Measurements from ENCODE around the gene FAM76B. TPM values are rescaled to one million over a fixed set of nuclear protein-coding genes. Genes with fewer than 3 reads are reported as not detected.

FAM76B gene
- total RNA-seq (2014; rRNA removed), result 13.3 and 14.9 TPM in 2 replicates
- percentile 84 among the genes with signal in this experiment for Bru-seq, nascent RNA
- percentile 78 among the genes with signal in this experiment for BruChase-seq, experiment 1, labeled RNA remaining after a 6-hour chase
- percentile 86 among the genes with signal in this experiment for BruChase-seq, experiment 2, labeled RNA remaining after a 2-hour chase
- long read RNA-seq, transcript FAM76B-204 (10 exons, 2,546 nt), result minor isoform, 7 of 65 reads
- long read RNA-seq, transcript FAM76B-201 (10 exons, 3,952 nt), result major isoform, 23 of 65 reads
- long read RNA-seq, partial matches to known transcripts, result 12 of 65 reads
- long read RNA-seq, other reads (novel, unspliced or antisense), result 20 of 65 reads

GRCh38 chr11:95789506-95790122, at the start of gene FAM76B:
FAM76B (minus strand) TSS chr11:95789782; CDS start chr11:95789478, 304 bp downstream.
- peak; percentile 79 for ATAC-seq
- Histone ChIP-seq H3F3A (ENCODE audit: low read length, unreplicated experiment) (no peaks in the 10 kb centered on the region), H3K79me2 (ENCODE audit: low read length) (peaks cover 59% of the 10 kb centered on the region), H3K4me2 (ENCODE audit: low read length) (peak within 1 kb of the TSS; percentile 97), H3K9me3 (ENCODE audit: low read length) (no peaks in the 10 kb centered on the region), H4K20me1 (ENCODE audit: low read length) (0 out of 2 replicates have a peak, but pooled peaks cover 4% of the 10 kb centered on the region), H2AFZ (ENCODE audit: low read length) (peak within 1 kb of the TSS; percentile 94), H3K9ac (ENCODE audit: low read length) (peak within 1 kb of the TSS; percentile 89), H3K4me1 (ENCODE audit: insufficient read depth, low read length) (peaks cover 39% of the 10 kb centered on the region), H3K27ac (ENCODE audit: low read length) (peak within 1 kb of the TSS; percentile 87), H3K27me3 (ENCODE audit: low read length) (no peaks in the 10 kb centered on the region), H3K4me3 (ENCODE audit: low read length) (peak within 1 kb of the TSS; percentile 86), H3K36me3 (ENCODE audit: low read depth, low read length) (peaks cover 15% of the 10 kb centered on the region), H3K9me2 (replicated peaks; ENCODE audit: low read length) (no peaks in the 10 kb centered on the region)
- no peak for TF ChIP-seq CTCF (conservative IDR thresholded peaks at IDR 0.05; ENCODE audit: low read depth, low read length)
- no peak for TF ChIP-seq EZH2phosphoT487 (IDR thresholded peaks at IDR 0.05; ENCODE audit: borderline replicate concordance, low read length)
- no peak for TF ChIP-seq EZH2 (IDR thresholded peaks at IDR 0.05; ENCODE audit: low read length, unreplicated experiment)
- intact Hi-C loops (cut with micrococcal nuclease), result loop anchor here (1.0 to 5.0 kb wide), 6 partner anchors 42 to 600 kb away; partner anchors contain the start of genes CCDC82, MTMR2 and SESN3
- no TSS peak for BruUV-seq (replicated peaks)
- POLR2A ChIA-PET (ENCODE audit: unreplicated experiment), result interaction anchor here (0.5 kb wide), 1 partner anchor 635 kb away, joined by 3 read pairs; no protein-coding TSS in a partner anchor
- peak; percentile 100 for DNase-seq
- CTCF ChIA-PET, result interaction anchor here (0.5 to 0.6 kb wide), 3 partner anchors 554 to 722 kb away, joined by 3 to 4 read pairs (median 3); no protein-coding TSS in a partner anchor

- Histone ChIP-seq H3K9me2 (replicated peaks; ENCODE audit: low read length) (no peaks in the 10 kb centered on the region), H3K27ac (ENCODE audit: low read length) (no peak overlapping the region), H3K79me2 (ENCODE audit: low read length) (no peaks in the 10 kb centered on the region), H4K20me1 (ENCODE audit: low read length) (no peaks in the 10 kb centered on the region), H3K4me1 (ENCODE audit: insufficient read depth, low read length) (peaks cover 38% of the 10 kb centered on the region), H3K36me3 (ENCODE audit: low read depth, low read length) (peaks cover 56% of the 10 kb centered on the region), H3K9ac (ENCODE audit: low read length) (no peak overlapping the region), H2AFZ (ENCODE audit: low read length) (no peak overlapping the region), H3F3A (ENCODE audit: low read length, unreplicated experiment) (peaks cover 12% of the 10 kb centered on the region), H3K9me3 (ENCODE audit: low read length) (no peaks in the 10 kb centered on the region), H3K4me2 (ENCODE audit: low read length) (no peak overlapping the region), H3K27me3 (ENCODE audit: low read length) (no peaks in the 10 kb centered on the region), H3K4me3 (ENCODE audit: low read length) (no peak overlapping the region)
- intact Hi-C loops (cut with micrococcal nuclease), result loop anchor here (1.0 to 10.0 kb wide), 7 partner anchors 132 to 590 kb away; partner anchors contain the start of gene MAML2
- TF ChIP-seq EZH2phosphoT487 (IDR thresholded peaks at IDR 0.05; ENCODE audit: borderline replicate concordance, low read length), result no peak
- peak; percentile 99 for TF ChIP-seq CTCF (conservative IDR thresholded peaks at IDR 0.05; ENCODE audit: low read depth, low read length)
- no peak for TF ChIP-seq EZH2 (IDR thresholded peaks at IDR 0.05; ENCODE audit: low read length, unreplicated experiment)
- ATAC-seq (peak; percentile 61), DNase-seq (peak; percentile 94)
- ChIA-PET CTCF (interaction anchor here (0.5 to 1.7 kb wide), 11 partner anchors 13 to 728 kb away, joined by 3 to 19 read pairs (median 4); partner anchors contain the start of genes CCDC82, JRKL and MAML2), POLR2A (ENCODE audit: unreplicated experiment) (interaction anchor here (0.6 to 0.7 kb wide), 2 partner anchors 554 to 1226 kb away, joined by 3 to 4 read pairs; partner anchors contain the start of gene CCDC82)
- no TSS peak for BruUV-seq (replicated peaks)
These were observed 46.3 kb upstream of the FAM76B start for GRCh38 chr11:95835768-95836488.
